Breast epithelium (tissue), 3 donors: ENCODE data around the gene TMEM86B.

ENCODE experiments used
- POLR2AphosphoS5 ChIP-seq, 3 donors: sonication (generic); formaldehyde crosslinking; IDR thresholded peaks; one replicate each; pipeline ENCODE4 v1.6.1; 2017; ENCODE audit warnings: antibody characterized with exemption in 3 of 3
- TF ChIP-seq, protein P1 (sequence below), 3 donors: fragments of 450-650 bp; IDR thresholded peaks; one replicate each; pipeline ENCODE4 v1.5.1; 2016 to 2017; ENCODE audit warnings: antibody characterized with exemption in 3 of 3, mild to moderate bottlenecking in 3 of 3, moderate library complexity in 3 of 3

DNA sequence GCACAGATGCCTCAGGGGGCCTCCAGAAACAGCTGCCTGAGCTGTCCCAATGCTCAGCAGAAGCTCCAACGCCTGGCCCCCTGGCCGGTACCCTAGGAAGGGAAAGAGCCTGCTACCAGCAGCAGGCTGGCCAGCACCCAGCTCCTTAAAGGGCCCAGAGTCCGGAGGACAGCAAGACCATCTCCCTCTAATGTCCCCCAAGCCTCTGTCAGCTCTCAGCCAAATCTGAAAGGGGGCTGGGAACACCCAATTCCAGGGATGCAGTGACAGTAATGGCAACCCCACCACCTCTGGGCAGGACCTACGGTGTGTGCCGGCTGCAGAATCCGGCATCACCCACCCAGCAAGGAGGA, 26.0 kb upstream of the TMEM86B start:
- no peak for TF ChIP-seq POLR2AphosphoS5 (IDR thresholded peaks at IDR 0.05)
- TF ChIP-seq, protein P1, sequence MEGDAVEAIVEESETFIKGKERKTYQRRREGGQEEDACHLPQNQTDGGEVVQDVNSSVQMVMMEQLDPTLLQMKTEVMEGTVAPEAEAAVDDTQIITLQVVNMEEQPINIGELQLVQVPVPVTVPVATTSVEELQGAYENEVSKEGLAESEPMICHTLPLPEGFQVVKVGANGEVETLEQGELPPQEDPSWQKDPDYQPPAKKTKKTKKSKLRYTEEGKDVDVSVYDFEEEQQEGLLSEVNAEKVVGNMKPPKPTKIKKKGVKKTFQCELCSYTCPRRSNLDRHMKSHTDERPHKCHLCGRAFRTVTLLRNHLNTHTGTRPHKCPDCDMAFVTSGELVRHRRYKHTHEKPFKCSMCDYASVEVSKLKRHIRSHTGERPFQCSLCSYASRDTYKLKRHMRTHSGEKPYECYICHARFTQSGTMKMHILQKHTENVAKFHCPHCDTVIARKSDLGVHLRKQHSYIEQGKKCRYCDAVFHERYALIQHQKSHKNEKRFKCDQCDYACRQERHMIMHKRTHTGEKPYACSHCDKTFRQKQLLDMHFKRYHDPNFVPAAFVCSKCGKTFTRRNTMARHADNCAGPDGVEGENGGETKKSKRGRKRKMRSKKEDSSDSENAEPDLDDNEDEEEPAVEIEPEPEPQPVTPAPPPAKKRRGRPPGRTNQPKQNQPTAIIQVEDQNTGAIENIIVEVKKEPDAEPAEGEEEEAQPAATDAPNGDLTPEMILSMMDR (IDR thresholded peaks at IDR 0.05), result no peak
